GM18502 (cell line): ENCODE measurements around the gene ZBTB46.

ENCODE experiments used
- ATAC-seq: cut with Tn5 transposase; IDR thresholded peaks from one replicate; pipeline ENCODE4 v1.9.1; 2021; ENCODE audit warnings: mild to moderate bottlenecking; ENCODE audit not compliant: unreplicated experiment, poor library complexity

The ZBTB46 gene

GRCh38 chr20:63709149-63709527, 121.9 kb downstream of the ZBTB46 start:
- ATAC-seq: no peak

- ATAC-seq: peak; percentile 19
Observed at GRCh38 chr20:63708301-63709148, 122.5 kb downstream of the ZBTB46 start.

GRCh38 chr20:63707558-63708300, 123.3 kb downstream of the ZBTB46 start, which contains the start of the genes ARFRP1 and ZGPAT:
TSS of gene ARFRP1 (minus strand) at chr20:63707976. CDS start at chr20:63707091, 885 bp downstream.
TSS of gene ZGPAT (plus strand) at chr20:63708039. CDS start at chr20:63708581, 542 bp downstream.
- ATAC-seq: peak; percentile 66

- ATAC-seq: peak; percentile 42
Observed at GRCh38 chr20:63706852-63707557, 124.1 kb downstream of the ZBTB46 start.

GRCh38 chr20:63706027-63706695, 124.9 kb downstream of the ZBTB46 start:
- no peak for ATAC-seq

- no peak for ATAC-seq
Observed at GRCh38 chr20:63705232-63706026, 125.6 kb downstream of the ZBTB46 start.

GRCh38 chr20:63704749-63705117, 126.3 kb downstream of the ZBTB46 start:
- no peak for ATAC-seq

GRCh38 chr20:63703976-63704748, 126.9 kb downstream of the ZBTB46 start:
- ATAC-seq: no peak

GRCh38 chr20:63703471-63703975, 127.5 kb downstream of the ZBTB46 start:
- no peak for ATAC-seq

GRCh38 chr20:63702751-63703470, 128.2 kb downstream of the ZBTB46 start:
- no peak for ATAC-seq

- ATAC-seq: no peak
Observed at GRCh38 chr20:63702036-63702665, 128.9 kb downstream of the ZBTB46 start.

- ATAC-seq: no peak
Observed at GRCh38 chr20:63701329-63702035, 129.6 kb downstream of the ZBTB46 start.

GRCh38 chr20:63701051-63701328, 130.1 kb downstream of the ZBTB46 start:
- no peak for ATAC-seq

- ATAC-seq: no peak
Observed at GRCh38 chr20:63700199-63701050, 130.6 kb downstream of the ZBTB46 start.

- ATAC-seq: no peak
Observed at GRCh38 chr20:63699466-63700198, 131.4 kb downstream of the ZBTB46 start.
